ENCODE measurements around the gene MARCHF6.
"Not testable (repeated sequence)": the region's sequence is repeated elsewhere in the genome, so short reads cannot be mapped to it uniquely, and the experiment has no call there.

- TF ChIP-seq HLTF (IDR thresholded peaks at IDR 0.05); SMC3 (conservative IDR thresholded peaks at IDR 0.05; ENCODE audit: insufficient read depth, low read depth, low read length); DDX20 (tag; IDR thresholded peaks at IDR 0.05; ENCODE audit: low read depth); CTCF (IDR thresholded peaks at IDR 0.05 in 2 of 3, conservative IDR thresholded peaks at IDR 0.05 in 1 of 3; ENCODE audit: insufficient read depth in 2 of 3, low read depth in 1 of 3, low read length in 3 of 3); KLF16 (IDR thresholded peaks at IDR 0.05); HBP1 (CRISPR knock-in tag; IDR thresholded peaks at IDR 0.05): not testable (repeated sequence)
Measured at GRCh38 chr5:10375146-10375545, 21.7 kb downstream of the MARCHF6 start.
